SKM-1 (cell line): ENCODE results near the gene C2orf76.

Experiments used
- DNase-seq: peaks from one replicate; lab custom pipeline; 2025; ENCODE audit not compliant: unreplicated experiment; lab: John Stamatoyannopoulos, UW

The C2orf76 gene

DNA sequence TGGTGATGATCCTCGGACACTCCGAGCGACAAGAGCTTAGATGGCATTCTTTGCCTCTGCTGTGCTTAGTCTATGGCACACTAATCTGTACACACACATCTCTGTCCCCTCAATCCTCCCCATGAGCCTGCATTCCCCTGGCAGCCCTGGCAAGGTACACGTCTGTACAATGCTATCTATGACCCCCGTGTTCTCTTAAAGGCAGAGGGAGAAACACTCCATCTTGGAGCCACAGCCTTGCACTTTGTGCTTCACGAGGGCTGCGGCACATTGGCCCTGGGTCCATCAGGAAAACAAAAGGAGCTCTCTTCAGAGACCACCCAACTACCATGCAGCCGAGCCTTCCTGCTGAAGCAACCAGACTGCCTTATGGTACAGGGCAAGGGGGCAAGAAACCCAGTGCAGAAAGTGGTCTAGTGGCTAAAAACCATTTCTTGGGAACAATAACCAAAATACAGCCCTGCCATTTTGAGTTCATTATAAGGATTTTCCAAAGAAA lies 100.5 kb downstream of the C2orf76 start:
- DNase-seq, result no peak

DNA sequence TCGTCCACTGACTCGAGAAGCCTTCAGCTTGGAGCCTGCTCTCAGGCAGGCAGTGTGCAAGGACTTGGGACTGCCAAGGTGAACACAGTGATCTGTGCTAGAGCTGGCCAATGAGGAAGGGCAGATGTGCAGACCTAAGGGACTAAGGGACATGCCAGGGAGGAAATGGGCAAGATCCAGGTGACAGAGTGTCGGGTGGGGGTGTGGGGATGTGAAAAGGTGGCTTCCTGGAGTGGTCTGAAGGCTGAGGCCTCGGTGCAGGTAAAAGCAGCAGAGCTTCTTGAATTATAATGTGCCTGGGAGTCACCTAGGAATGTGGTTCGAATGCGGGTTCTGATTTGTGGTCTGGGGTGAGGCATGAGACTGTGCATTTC lies 101.0 kb downstream of the C2orf76 start:
- DNase-seq, result no peak

DNA sequence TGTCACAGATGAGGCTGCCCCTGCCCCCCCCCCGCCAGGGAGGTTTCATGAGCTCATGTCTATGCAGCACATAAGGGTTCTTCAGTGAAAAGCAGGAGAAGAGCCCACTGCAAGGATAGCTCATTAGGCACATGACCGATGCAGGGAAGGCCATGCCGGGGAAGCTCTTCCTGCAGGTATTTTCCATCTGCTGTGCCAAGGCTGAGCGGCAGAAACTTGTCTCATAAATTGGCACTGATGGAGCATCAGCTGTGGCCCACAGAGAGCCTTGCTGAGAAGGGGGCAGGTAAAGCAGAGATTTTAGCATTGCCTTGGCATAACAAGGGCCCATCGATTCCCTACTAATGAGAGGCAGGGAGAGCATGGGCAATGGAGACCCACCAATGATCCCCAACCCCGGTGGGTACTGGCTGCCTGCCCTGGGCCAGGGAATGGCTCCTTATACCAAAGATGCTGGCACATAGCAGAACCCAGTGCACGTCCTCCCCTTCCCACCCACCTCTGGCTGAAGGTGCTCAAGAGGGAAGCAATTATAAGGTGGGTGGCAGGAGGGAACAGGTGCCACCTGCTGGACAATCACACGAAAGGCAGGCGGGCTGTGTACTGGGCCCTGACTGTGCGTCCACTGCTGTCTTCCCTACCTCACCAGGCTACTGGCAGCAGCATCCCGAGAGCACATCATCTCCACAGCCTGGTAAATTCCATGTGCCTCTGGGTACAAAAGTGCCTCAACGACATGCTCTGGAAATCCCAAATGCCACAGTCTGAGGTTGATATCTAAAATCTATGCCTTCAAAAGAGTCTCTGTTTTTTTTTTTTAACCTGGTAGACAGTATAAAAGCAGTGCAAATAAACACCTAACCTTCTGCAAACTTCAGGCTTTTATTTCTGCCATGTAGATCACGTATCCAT lies 101.6 kb downstream of the C2orf76 start:
- DNase-seq, result peak; percentile 47

DNA sequence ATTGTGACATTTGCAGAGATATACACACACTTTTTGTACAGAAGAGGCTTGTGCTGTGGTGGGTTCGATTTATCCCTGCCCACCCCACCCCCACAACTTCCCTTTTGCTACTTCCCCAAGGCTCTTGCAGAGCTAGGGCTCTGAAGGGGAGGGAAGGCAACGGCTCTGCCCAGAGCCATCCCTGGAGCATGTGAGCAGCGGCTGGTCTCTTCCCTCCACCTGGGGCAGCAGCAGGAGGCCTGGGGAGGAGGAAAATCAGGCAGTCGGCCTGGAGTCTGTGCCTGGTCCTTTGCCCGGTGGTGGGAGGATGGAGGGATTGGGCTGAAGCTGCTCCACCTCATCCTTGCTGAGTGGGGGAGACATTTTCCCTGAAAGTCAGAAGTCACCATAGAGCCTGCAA lies 103.0 kb downstream of the C2orf76 start:
- DNase-seq, result peak; percentile 18

DNA sequence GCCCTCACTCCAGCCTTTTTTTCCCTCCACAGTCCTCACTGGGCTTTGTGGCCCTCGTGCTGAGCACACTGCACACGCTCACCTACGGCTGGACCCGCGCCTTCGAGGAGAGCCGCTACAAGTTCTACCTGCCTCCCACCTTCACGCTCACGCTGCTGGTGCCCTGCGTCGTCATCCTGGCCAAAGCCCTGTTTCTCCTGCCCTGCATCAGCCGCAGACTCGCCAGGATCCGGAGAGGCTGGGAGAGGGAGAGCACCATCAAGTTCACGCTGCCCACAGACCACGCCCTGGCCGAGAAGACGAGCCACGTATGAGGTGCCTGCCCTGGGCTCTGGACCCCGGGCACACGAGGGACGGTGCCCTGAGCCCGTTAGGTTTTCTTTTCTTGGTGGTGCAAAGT lies 103.6 kb downstream of the C2orf76 start:
- DNase-seq, result no peak

DNA sequence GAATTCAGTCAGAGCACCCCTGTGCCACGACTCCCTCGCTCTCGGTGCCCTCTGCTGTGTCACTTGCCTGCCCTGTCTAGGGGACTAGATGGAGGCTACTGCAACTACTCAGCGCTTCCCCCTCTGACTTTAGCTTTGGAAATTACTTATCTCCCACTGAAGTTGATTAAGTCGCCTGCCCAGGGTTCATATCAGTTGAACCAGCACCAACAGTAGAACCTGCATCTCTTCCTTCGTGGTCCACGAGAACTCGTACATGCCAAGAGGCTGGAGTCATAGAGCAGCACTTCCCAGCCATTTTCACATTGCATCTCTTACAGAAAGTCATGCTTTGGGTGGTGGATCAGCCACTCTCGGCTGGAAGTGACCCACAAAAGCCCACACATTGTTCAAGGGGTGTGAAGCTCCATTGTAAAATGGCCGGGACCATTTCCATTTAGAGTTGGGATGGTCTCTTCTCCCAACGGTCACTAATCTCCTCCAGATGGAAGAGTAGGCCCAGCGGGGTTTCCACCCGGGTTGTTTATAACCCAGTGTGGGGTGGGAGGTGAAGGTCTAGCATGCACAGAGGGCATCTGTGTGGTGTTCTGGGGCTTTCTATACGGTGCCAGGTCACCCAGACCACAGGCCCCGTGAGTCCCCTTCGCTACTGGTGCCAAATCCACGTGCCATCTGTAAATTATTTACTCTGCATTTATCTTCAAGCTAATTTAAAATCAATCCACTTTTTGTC lies 105.0 kb downstream of the C2orf76 start:
- no peak for DNase-seq

DNA sequence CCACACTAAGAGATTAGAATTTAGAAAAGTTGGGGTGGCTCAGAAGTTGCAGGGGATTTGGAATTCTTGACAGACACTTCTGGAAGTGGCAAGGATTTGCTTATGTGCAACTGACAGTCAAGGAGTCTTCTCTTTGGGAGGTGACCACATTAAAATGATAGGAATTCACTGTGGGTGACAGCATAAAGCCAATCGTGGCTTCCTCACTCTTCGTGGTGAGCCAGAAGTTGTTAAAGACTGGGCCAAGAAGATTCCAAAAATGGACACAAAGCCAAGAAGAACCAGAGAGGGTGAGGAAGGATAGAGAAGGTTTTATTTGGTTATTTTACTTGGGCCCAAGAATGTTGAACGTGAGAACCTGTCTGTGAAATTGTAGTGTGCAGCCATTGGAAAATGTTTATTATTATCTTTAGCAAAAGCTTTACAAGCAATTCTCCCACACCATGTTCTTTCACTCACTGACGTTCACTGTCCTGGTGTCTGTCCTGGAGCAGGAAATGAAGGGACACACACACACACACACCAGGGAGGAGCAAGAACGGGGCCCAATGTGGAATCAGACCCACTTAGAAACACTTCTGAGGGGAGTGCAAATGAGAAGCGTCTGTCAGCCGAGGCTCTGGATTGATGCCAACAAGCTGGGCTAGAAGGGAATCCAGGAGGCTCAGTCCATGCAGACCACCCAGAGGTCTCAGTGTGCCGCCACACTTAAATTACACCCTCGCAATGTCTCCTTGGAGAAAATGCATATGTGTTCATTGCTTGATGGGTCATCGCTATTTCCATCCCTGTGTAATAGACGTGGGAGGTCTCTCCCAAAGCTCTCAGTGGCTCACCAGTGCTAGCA lies 105.8 kb downstream of the C2orf76 start:
- DNase-seq, result no peak

DNA sequence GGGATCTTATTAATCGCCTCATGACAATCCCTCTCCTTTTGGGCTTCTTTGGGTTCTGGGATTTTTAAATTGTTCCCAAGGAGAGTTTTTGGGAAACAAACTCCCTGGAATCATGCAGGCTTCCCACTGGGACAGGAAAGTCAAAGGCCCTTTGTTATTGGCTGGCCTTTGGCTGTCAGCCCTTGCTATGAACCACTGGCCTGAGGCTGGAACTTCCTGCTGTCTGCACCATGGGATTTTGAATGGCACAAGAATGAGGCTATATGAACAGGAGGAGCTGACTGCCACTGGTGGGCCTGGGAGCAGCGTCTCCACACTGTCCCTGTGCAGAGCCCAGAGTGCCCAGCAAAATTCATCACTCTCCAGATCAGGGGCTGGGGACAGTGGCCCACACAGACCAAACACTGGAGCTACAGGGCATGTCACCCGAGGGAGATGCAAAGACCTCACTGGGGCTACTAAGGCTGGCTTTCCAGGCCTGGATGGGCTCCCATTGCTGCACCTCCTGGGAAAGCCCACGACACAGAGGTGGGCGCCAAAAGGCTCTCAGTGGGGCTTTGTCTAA lies 107.3 kb downstream of the C2orf76 start:
- no peak for DNase-seq

DNA sequence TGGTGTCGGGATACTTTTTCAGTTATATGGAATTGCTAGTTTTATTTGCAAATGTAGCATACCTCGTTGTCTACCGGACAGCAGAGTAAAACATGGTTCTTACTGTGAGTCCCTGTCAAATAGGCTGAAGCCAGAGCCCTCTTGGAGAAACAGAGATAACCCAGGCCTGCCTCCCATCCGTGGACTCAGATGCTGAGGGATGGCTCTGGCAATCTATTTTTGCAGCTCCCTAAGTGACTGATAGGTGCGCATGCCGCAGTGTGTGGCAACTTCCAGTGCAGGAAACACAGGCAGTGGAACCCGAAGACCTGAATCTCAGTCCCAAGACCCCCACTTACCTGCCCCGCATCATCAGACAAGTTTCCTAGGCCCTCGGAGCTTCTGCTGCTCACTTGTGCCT lies 109.4 kb downstream of the C2orf76 start:
- no peak for DNase-seq

DNA sequence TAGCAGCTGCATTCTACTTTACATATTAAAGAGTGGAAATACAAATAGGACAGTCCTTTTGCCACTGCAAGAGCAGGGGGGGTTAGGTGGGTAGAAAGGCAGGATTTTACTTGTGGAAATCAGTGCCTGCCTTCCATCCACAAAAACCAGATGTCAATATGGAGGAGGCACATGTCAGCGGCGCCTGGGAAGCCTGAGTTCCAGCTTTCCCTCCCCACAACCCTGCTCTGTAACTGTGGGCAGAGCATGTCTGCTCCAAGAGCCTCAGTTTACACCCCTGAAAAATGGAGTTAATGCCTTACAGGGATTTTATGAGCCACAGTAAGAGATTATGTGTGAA lies 110.1 kb downstream of the C2orf76 start:
- DNase-seq, result no peak

DNA sequence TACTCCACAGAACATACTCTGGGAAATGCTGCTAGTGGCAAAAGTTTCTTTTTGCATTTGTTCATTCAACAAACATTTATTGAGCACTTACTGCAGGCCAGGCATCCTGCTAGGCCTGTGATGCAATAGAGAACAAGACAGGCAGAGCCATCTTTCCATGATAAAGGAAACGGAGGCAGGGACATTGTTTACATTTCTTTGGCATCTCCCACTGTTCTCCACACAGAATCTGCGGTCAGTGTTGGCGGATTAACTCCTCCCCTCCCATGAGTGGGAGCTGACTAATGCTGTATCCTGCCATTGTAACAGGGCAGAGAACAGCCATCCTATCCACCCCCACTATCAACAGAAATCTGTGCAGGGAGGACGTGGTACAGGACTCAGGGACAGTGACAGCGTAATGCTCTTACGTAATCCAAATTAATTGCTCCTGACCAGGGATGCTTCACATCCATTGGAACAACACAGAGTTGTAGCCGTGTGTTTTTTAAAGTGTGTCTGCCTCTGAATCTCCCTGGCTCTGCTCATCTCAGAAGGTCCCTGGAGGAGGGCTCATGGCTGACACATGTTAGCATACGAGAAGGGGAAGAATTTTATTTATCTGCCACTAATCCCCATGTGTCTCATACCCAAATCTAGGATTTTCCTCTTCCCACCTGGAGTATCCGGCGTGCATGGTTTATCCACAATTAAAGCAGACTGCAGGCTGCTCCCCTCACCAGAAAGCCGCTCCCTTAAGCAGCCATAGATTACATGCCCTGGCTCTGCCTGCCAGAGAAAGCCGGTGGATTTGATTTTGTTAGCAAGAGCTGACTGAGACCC lies 110.7 kb downstream of the C2orf76 start:
- no peak for DNase-seq

DNA sequence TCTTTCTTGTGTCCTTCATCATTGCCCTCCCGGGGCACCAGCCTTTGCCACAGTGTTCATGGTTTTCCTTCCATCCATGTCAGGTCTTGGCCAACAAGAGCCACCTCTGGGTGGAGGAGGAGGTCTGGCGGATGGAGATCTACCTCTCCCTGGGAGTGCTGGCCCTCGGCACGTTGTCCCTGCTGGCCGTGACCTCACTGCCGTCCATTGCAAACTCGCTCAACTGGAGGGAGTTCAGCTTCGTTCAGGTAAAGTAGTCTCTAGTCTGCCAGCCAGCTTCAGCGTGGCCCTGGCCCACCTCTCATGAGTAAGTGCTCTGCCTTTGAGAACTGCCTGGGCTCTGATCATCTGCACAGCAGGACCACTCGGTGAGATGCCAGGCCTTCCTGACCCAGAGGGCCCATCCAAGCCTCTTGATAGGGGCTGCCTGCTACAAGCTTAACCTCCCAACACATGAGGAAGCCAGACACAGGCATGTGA lies 112.0 kb downstream of the C2orf76 start:
- no peak for DNase-seq

DNA sequence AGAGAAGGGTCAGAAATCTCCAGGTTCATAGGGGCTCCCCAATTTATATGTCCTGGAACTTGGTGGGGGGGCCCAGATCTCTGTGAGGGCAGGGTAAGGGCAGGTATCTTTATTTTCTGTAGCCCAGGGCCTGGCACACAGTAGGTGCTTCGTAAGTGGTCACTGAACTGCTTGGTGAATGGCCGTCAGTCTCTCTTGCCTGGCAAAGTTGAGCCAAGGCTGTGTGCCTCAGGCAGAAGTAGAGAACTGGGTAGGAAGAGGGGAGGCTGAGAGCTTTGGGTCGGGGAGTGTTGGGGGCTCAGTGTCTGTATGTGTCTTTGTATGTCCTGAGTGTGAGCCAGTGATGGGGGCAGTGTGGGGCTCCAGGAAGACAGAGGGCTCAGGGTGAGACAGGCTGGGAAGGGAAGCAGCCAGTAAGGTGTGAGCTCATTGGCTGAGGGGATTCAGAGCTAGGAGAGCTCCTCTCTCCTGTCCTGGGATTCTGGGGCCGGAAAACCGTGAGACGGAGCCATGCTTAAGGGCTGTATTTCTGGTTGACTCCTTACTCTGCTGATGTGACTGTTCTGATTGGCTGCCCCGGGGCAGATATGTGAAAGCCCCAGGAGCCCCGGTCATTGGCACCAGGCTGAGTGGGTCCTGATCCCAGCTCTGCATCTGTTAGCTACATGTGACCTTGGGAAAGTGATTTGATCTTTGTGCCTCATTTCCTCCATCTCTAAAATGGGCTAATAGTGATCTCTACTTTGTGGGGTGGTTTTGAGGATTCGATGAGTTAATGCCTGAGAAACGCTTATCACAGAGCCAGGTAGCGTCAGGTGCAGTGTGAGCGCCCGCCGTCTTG lies 112.7 kb downstream of the C2orf76 start:
- no peak for DNase-seq

DNA sequence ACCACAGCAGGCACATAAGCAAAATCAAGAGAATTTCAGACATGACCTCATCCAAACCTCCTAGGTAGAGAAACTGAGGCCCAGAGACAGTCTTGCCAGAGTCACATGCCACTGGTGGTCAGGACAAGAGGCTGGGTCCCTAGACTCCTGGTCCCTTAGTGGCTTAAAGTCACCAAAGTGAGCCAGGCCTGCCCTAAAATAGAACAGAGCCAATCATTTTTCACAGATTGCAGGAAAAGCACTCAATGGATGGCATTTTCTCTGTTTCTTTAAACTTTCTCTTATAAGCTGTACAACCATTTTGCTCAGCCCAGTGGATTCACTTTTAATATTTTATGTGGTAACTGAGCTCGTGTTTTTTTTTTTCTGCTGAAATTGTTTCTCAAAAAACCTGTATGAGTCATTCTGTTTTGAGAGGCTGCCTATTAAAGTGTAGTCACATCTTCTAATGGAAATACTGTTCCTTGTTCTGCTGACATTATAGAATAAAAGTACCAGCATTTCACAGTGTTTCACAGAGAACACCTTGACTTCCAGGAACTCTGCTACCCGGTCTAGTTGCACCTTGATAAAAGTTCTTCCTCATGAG lies 113.4 kb downstream of the C2orf76 start:
- DNase-seq, result no peak
